PC-9 (cell line): ENCODE data around the gene MCF2L. TPM values are rescaled to one million over a fixed set of nuclear protein-coding genes. Genes with fewer than 3 reads are reported as not detected.

Experiments
- BruUV-seq: library from RNA; stranded (reverse); fragments of 400-500 nt; replicated peaks from 2 replicates; lab custom pipeline; 2021; lab: Mats Ljungman, UMichigan
- CTCF ChIA-PET: fragments of 300-600 bp; sonication (Branson Sonifier 250); formaldehyde crosslinking; loops from one replicate; lab custom pipeline; 2022; ENCODE audit warnings: antibody characterized with exemption; lab: Charles Lee
- POLR2A ChIA-PET: fragments of 300-600 bp; sonication (Branson Sonifier 250); formaldehyde crosslinking; loops from one replicate; lab custom pipeline; 2022; ENCODE audit warnings: antibody characterized with exemption; ENCODE audit not compliant: unreplicated experiment; lab: Charles Lee
- DNase-seq, 2 experiments: peaks; one replicate each; pipeline versions ENCODE4 v3.0.0 to v3.0.0-alpha.2; 2015 to 2022; ENCODE audit warnings: mixed read lengths in 1 of 2
- H2AFZ ChIP-seq: fragments of 200-600 bp; sonication (generic); 2 replicates; pipeline ENCODE4 v1.8.1; 2017; ENCODE audit warnings: antibody characterized with exemption
- H3F3A ChIP-seq: fragments of 200-600 bp; sonication (generic); 2 replicates; pipeline ENCODE4 v1.8.1; 2017; ENCODE audit warnings: antibody characterized with exemption, mild to moderate bottlenecking, low read depth; ENCODE audit not compliant: insufficient read depth
- H3K27ac ChIP-seq: fragments of 200-600 bp; sonication (generic); 2 replicates; pipeline ENCODE4 v1.6.1; 2016; ENCODE audit warnings: mixed run types
- H3K27me3 ChIP-seq: fragments of 200-600 bp; sonication (generic); 2 replicates; pipeline ENCODE4 v1.6.1; 2016; ENCODE audit warnings: low read depth, mixed run types; ENCODE audit not compliant: insufficient read depth
- H3K36me3 ChIP-seq: fragments of 200-600 bp; sonication (generic); 2 replicates; pipeline ENCODE4 v1.6.1; 2016; ENCODE audit warnings: low read depth, mixed run types
- H3K4me1 ChIP-seq: fragments of 200-600 bp; sonication (generic); replicated peaks from 2 replicates; pipeline ENCODE4 v1.6.1; 2016; ENCODE audit warnings: mixed run types; ENCODE audit not compliant: insufficient read depth
- H3K4me2 ChIP-seq: fragments of 200-600 bp; sonication (generic); 2 replicates; pipeline ENCODE4 v1.6.1; 2017; ENCODE audit warnings: mixed run types
- H3K4me3 ChIP-seq: fragments of 200-600 bp; sonication (generic); 2 replicates; pipeline ENCODE4 v1.6.1; 2016; ENCODE audit warnings: mixed run types
- H3K79me2 ChIP-seq: fragments of 200-600 bp; sonication (generic); 2 replicates; pipeline ENCODE4 v1.6.1; 2017; ENCODE audit warnings: low read depth, mixed run types
- H3K9me2 ChIP-seq: fragments of 200-600 bp; sonication (generic); 2 replicates; pipeline ENCODE4 v1.8.1; 2017; ENCODE audit warnings: mild to moderate bottlenecking; ENCODE audit not compliant: insufficient read depth
- H3K9me3 ChIP-seq: fragments of 200-600 bp; sonication (generic); 2 replicates; pipeline ENCODE4 v1.8.1; 2016; ENCODE audit warnings: low read depth; ENCODE audit not compliant: insufficient read depth
- H4K20me1 ChIP-seq: fragments of 200-600 bp; sonication (generic); 2 replicates; pipeline ENCODE4 v1.8.1; 2017; ENCODE audit not compliant: insufficient read depth
- CTCF ChIP-seq: fragments of 200-600 bp; sonication (generic); conservative IDR thresholded peaks from 2 replicates; pipeline ENCODE4 v1.6.1; 2017; ENCODE audit warnings: mixed run types, antibody characterized with exemption, mild to moderate bottlenecking, moderate library complexity
- EZH2 ChIP-seq: fragments of 200-600 bp; sonication (generic); IDR thresholded peaks from 2 replicates; pipeline ENCODE4 v1.8.0; 2017; ENCODE audit warnings: antibody characterized with exemption, low read depth
- intact Hi-C: fragments of 100-400 bp; cut with micrococcal nuclease; formaldehyde crosslinking; loops from one replicate; pipeline ENCODE4 v1.10.0; 2022; ENCODE audit not compliant: unreplicated experiment
- total RNA-seq: library from RNA; stranded (reverse); gene quantifications from 2 replicates; pipeline ENCODE4 v1.2.3, GENCODE V29; 2021

MCF2L gene
- total RNA-seq, 1 experiment from 2014 or later, result 28.2 TPM

- Histone ChIP-seq H3K79me2 (no peaks in the 10 kb centered on the region), H3K4me3 (no peak overlapping the region), H3K36me3 (no peaks in the 10 kb centered on the region), H3K4me2 (no peak overlapping the region), H3K27ac (no peak overlapping the region), H4K20me1 (0 out of 2 replicates have a peak, but pooled peaks cover 3% of the 10 kb centered on the region), H2AFZ (no peak overlapping the region), H3K9me3 (no peaks in the 10 kb centered on the region), H3K9me2 (no peaks in the 10 kb centered on the region), H3K27me3 (no peaks in the 10 kb centered on the region), H3F3A (peaks cover 20% of the 10 kb centered on the region; the same call in 1 of the 2 replicates), H3K4me1 (peaks cover 9% of the 10 kb centered on the region)
- CTCF ChIA-PET, result no interaction called here
- no peak for DNase-seq
- TF ChIP-seq CTCF (no peak), EZH2 (no peak)
- intact Hi-C loops, result no loop called here
- POLR2A ChIA-PET, result no interaction called here
- BruUV-seq, result no TSS peak
These were observed 5.4 kb upstream of the MCF2L start for GRCh38 chr13:112963641-112964040.

GRCh38 chr13:112964971-112965492 lies 4.0 kb upstream of the MCF2L start:
- POLR2A ChIA-PET, result no interaction called here
- CTCF ChIA-PET, result no interaction called here
- no peak overlapping the region for H3K27ac ChIP-seq

GRCh38 chr13:112965573-112966115 lies 3.4 kb upstream of the MCF2L start:
- Histone ChIP-seq H3F3A (peaks cover 32% of the 10 kb centered on the region; the same call in 1 of the 2 replicates), H3K27ac (no peak overlapping the region), H2AFZ (no peak overlapping the region), H4K20me1 (0 out of 2 replicates have a peak, but pooled peaks cover 3% of the 10 kb centered on the region), H3K4me2 (no peak overlapping the region), H3K4me1 (peaks cover 15% of the 10 kb centered on the region; the same call in 1 of the 2 replicates), H3K79me2 (no peaks in the 10 kb centered on the region), H3K4me3 (no peak overlapping the region), H3K9me2 (no peaks in the 10 kb centered on the region), H3K36me3 (no peaks in the 10 kb centered on the region), H3K27me3 (no peaks in the 10 kb centered on the region), H3K9me3 (no peaks in the 10 kb centered on the region)
- CTCF ChIA-PET, result no interaction called here
- no peak for TF ChIP-seq CTCF
- no peak for TF ChIP-seq EZH2
- POLR2A ChIA-PET, result no interaction called here
- BruUV-seq, result no TSS peak
- DNase-seq, result no peak
- intact Hi-C loops, result no loop called here

More at GRCh38 chr13:112964971-112965492, 4.0 kb upstream of the MCF2L start:
- Histone ChIP-seq H3K9me2 (no peaks in the 10 kb centered on the region), H3K4me1 (peaks cover 11% of the 10 kb centered on the region; the same call in 1 of the 2 replicates), H3K36me3 (no peaks in the 10 kb centered on the region), H3K27me3 (no peaks in the 10 kb centered on the region), H3K4me3 (no peak overlapping the region), H4K20me1 (0 out of 2 replicates have a peak, but pooled peaks cover 3% of the 10 kb centered on the region), H3K4me2 (no peak overlapping the region), H3K9me3 (no peaks in the 10 kb centered on the region), H3F3A (peaks cover 29% of the 10 kb centered on the region; the same call in 1 of the 2 replicates), H2AFZ (no peak overlapping the region), H3K79me2 (no peaks in the 10 kb centered on the region)
- DNase-seq, result no peak
- TF ChIP-seq CTCF, result no peak
- TF ChIP-seq EZH2, result no peak
- no TSS peak for BruUV-seq
- intact Hi-C loops, result no loop called here
